SK-N-SH (cell line): ENCODE measurements around the gene GCM1. TPM values are rescaled to one million over a fixed set of nuclear protein-coding genes. Genes with fewer than 3 reads are reported as not detected.

Experiments
- CTCF ChIA-PET: fragments of 300-600, 350-600 bp; formaldehyde crosslinking; extraction: SDS; loops from one replicate; lab custom pipeline; 2021; lab: Yijun Ruan, JAX
- POLR2A ChIA-PET: fragments of 350-600 bp; sonication (Branson Sonifier 250); formaldehyde crosslinking; extraction: SDS; loops from one replicate; lab custom pipeline; 2020; ENCODE audit warnings: antibody characterized with exemption, inconsistent platforms; lab: Yijun Ruan, JAX
- DNase-seq: peaks from one replicate; pipeline ENCODE4 v3.0.0; 2012
- H2AFZ ChIP-seq: fragments of 200-600 bp; sonication (generic); 2 replicates; pipeline ENCODE4 v1.8.1; 2016; ENCODE audit warnings: antibody characterized with exemption, mild to moderate bottlenecking, low read depth
- H3F3A ChIP-seq: fragments of 200-600 bp; sonication (generic); replicated peaks from 2 replicates; pipeline ENCODE3; 2016; ENCODE audit warnings: antibody characterized with exemption, mild to moderate bottlenecking; ENCODE audit not compliant: insufficient read depth
- H3K27ac ChIP-seq, 2 experiments: fragments of 200-500 bp in 1 of 2; fragments of 200-600 bp in 1 of 2; sonication (Bioruptor generic) in 1 of 2; sonication (generic), shearing (Covaris generic) in 1 of 2; 2 replicates each; pipeline versions ENCODE4 v1.5.1 to v1.6.1; 2014 to 2016; ENCODE audit warnings: low read depth in 2 of 2, inconsistent platforms in 1 of 2, low read length in 1 of 2, mild to moderate bottlenecking in 1 of 2, mixed read lengths in 1 of 2
- H3K27me3 ChIP-seq: fragments of 200-600 bp; sonication (generic), shearing (Covaris generic); 2 replicates; pipeline ENCODE4 v1.6.1; 2016; ENCODE audit warnings: mixed run types; ENCODE audit not compliant: insufficient read depth
- H3K36me3 ChIP-seq, 2 experiments: fragments of 200-500 bp in 1 of 2; fragments of 200-600 bp in 1 of 2; sonication (Bioruptor generic) in 1 of 2; sonication (generic) in 1 of 2; replicated peaks in 1 of 2; 2 replicates each; pipeline versions ENCODE3 to v1.5.1; 2014 to 2016; ENCODE audit warnings: low read length in 1 of 2, mild to moderate bottlenecking in 1 of 2; ENCODE audit not compliant: insufficient read depth in 2 of 2, control insufficient read depth in 1 of 2
- H3K4me1 ChIP-seq, 2 experiments: fragments of 200-500 bp in 1 of 2; fragments of 200-600 bp in 1 of 2; sonication (Bioruptor generic) in 1 of 2; sonication (generic), shearing (Covaris generic) in 1 of 2; 2 replicates each; pipeline versions ENCODE4 v1.5.1 to v1.6.1; 2014 to 2016; ENCODE audit warnings: low read depth in 1 of 2, low read length in 1 of 2, mixed run types in 1 of 2; ENCODE audit not compliant: insufficient read depth in 2 of 2, control insufficient read depth in 1 of 2
- H3K4me2 ChIP-seq: fragments of 200-600 bp; sonication (generic), shearing (Covaris generic); 2 replicates; pipeline ENCODE4 v1.6.1; 2017; ENCODE audit warnings: mixed run types
- H3K4me3 ChIP-seq, 2 experiments: fragments of 200-500 bp in 1 of 2; fragments of 200-600 bp in 1 of 2; sonication (Bioruptor generic) in 1 of 2; sonication (generic), shearing (Covaris generic) in 1 of 2; 2 replicates each; pipeline versions ENCODE4 v1.5.1 to v1.8.1; 2014 to 2016; ENCODE audit warnings: low read depth in 2 of 2, inconsistent platforms in 1 of 2, low read length in 1 of 2, mild to moderate bottlenecking in 1 of 2, mixed read lengths in 1 of 2, moderate library complexity in 1 of 2
- H3K79me2 ChIP-seq: fragments of 200-600 bp; sonication (generic); 2 replicates; pipeline ENCODE4 v1.8.1; 2017; ENCODE audit warnings: mild to moderate bottlenecking; ENCODE audit not compliant: insufficient read depth
- H3K9ac ChIP-seq: fragments of 200-600 bp; sonication (generic); 2 replicates; pipeline ENCODE4 v1.6.1; 2017; ENCODE audit warnings: mixed run types
- H3K9me2 ChIP-seq: fragments of 200-600 bp; sonication (generic); 2 replicates; pipeline ENCODE4 v1.6.1; 2017; ENCODE audit warnings: mixed run types
- H3K9me3 ChIP-seq: fragments of 200-600 bp; sonication (generic); 2 replicates; pipeline ENCODE4 v1.6.1; 2017; ENCODE audit warnings: mixed run types, mild to moderate bottlenecking, moderate library complexity
- H4K20me1 ChIP-seq: fragments of 200-600 bp; sonication (generic); 2 replicates; pipeline ENCODE4 v1.6.1; 2017; ENCODE audit warnings: mild to moderate bottlenecking, mixed run types; ENCODE audit not compliant: insufficient read depth
- ELF1 ChIP-seq: IDR thresholded peaks from 2 replicates; pipeline ENCODE4 v1.4.0; 2012
- EZH2phosphoT487 ChIP-seq: fragments of 200-600 bp; sonication (generic); IDR thresholded peaks from 2 replicates; pipeline ENCODE4 v1.6.1; 2017; ENCODE audit warnings: low read depth, mixed run types, mild to moderate bottlenecking, antibody characterized with exemption, moderate library complexity, borderline replicate concordance
- GABPA ChIP-seq: IDR thresholded peaks from 2 replicates; pipeline ENCODE4 v1.4.0; 2012; ENCODE audit warnings: low read depth, mild to moderate bottlenecking
- GATA2 ChIP-seq: sonication (generic); formaldehyde crosslinking; IDR thresholded peaks from 2 replicates; pipeline ENCODE4 v1.5.0; 2020; ENCODE audit warnings: mild to moderate bottlenecking, missing genetic modification reagents
- JUND ChIP-seq: IDR thresholded peaks from 2 replicates; pipeline ENCODE4 v1.4.0; 2012
- MEF2A ChIP-seq: IDR thresholded peaks from 2 replicates; pipeline ENCODE4 v1.4.0; 2012; ENCODE audit warnings: low read depth, borderline replicate concordance
- NFIC ChIP-seq: IDR thresholded peaks from 2 replicates; pipeline ENCODE4 v1.4.0; 2012; ENCODE audit warnings: borderline replicate concordance
- NRF1 ChIP-seq: IDR thresholded peaks from 2 replicates; pipeline ENCODE4 v1.6.1; 2012; ENCODE audit warnings: low read depth, mild to moderate bottlenecking, low read length
- POLR2AphosphoS5 ChIP-seq: IDR thresholded peaks from 2 replicates; pipeline ENCODE4 v1.6.1; 2012; ENCODE audit warnings: low read depth, low read length
- RAD21 ChIP-seq: IDR thresholded peaks from 2 replicates; pipeline ENCODE4 v1.6.1; 2012; ENCODE audit warnings: mild to moderate bottlenecking, low read length
- RFX5 ChIP-seq: IDR thresholded peaks from 2 replicates; pipeline ENCODE4 v1.6.1; 2012; ENCODE audit warnings: mild to moderate bottlenecking, improper control_type of control experiment, low read length
- SMC3 ChIP-seq: IDR thresholded peaks from 2 replicates; pipeline ENCODE4 v1.6.1; 2012; ENCODE audit warnings: low read depth, low read length, improper control_type of control experiment
- TCF12 ChIP-seq: IDR thresholded peaks from 2 replicates; pipeline ENCODE4 v1.4.0; 2012
- TEAD4 ChIP-seq: IDR thresholded peaks from 2 replicates; pipeline ENCODE4 v1.4.0; 2012; ENCODE audit warnings: mild to moderate bottlenecking, borderline replicate concordance; ENCODE audit not compliant: insufficient read depth
- WGBS: methylation state at CpG from one replicate; pipeline ENCODE4 v1.1.6; 2017; ENCODE audit warnings: low lambda C conversion rate; 5-methylcytosine and 5-hydroxymethylcytosine counted together
- polyA plus RNA-seq, 3 experiments: library from polyadenylated mRNA; depleted of rRNA; stranded (reverse); fragments of >200 nt; gene quantifications; 2 replicates each; pipeline ENCODE4 v1.2.3, GENCODE V29; 2012
- TF ChIP-seq, protein P1 (sequence below): IDR thresholded peaks from 2 replicates; pipeline ENCODE4 v1.4.0; 2012; ENCODE audit warnings: low read depth, borderline replicate concordance
- TF ChIP-seq, protein P2 (sequence below): IDR thresholded peaks from 2 replicates; pipeline ENCODE4 v1.4.0; 2012; ENCODE audit warnings: low read depth
- TF ChIP-seq, protein P3 (sequence below): IDR thresholded peaks from 2 replicates; pipeline ENCODE4 v1.6.1; 2012; ENCODE audit warnings: mild to moderate bottlenecking, low read depth, low read length, moderate library complexity
- TF ChIP-seq, protein P4 (sequence below): fragments of 200-600 bp; sonication (generic); IDR thresholded peaks from 2 replicates; pipeline ENCODE4 v1.6.1; 2017; ENCODE audit warnings: antibody characterized with exemption, mild to moderate bottlenecking, moderate library complexity

The GCM1 gene
- polyA plus RNA-seq, 1 of the 3 experiments (the other 2 are of a cell fraction) = not detected

DNA sequence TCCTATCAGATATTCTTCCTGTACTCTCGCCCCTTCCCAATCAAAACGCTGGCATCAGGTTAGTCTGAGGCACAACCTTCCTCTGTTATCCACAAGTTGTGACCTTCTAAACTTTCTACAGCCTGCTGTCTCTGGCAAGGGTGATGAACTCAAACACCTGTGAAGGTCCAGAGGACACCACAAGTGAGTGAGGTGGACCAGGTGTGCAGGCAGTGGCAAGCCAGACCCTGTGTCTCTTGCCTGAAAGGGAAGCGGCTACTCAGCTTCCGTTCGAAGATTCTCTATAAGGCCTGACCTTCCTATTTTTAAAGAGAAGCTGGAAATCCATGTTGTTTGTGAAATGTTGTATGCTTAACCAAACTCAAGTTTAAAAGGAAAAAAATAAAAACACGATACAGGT is 36.8 kb downstream of the GCM1 start:
- Histone ChIP-seq H2AFZ (no peak overlapping the region), H4K20me1 (no peaks in the 10 kb centered on the region), H3K4me3 (no peak overlapping the region), H3K4me1 (no peaks in the 10 kb centered on the region), H3K4me2 (no peak overlapping the region), H3F3A (no peaks in the 10 kb centered on the region)
- no peak for TF ChIP-seq GABPA
- TF ChIP-seq, protein P1, sequence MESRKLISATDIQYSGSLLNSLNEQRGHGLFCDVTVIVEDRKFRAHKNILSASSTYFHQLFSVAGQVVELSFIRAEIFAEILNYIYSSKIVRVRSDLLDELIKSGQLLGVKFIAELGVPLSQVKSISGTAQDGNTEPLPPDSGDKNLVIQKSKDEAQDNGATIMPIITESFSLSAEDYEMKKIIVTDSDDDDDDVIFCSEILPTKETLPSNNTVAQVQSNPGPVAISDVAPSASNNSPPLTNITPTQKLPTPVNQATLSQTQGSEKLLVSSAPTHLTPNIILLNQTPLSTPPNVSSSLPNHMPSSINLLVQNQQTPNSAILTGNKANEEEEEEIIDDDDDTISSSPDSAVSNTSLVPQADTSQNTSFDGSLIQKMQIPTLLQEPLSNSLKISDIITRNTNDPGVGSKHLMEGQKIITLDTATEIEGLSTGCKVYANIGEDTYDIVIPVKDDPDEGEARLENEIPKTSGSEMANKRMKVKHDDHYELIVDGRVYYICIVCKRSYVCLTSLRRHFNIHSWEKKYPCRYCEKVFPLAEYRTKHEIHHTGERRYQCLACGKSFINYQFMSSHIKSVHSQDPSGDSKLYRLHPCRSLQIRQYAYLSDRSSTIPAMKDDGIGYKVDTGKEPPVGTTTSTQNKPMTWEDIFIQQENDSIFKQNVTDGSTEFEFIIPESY = no peak
- TF ChIP-seq JUND = no peak
- TF ChIP-seq, protein P2, sequence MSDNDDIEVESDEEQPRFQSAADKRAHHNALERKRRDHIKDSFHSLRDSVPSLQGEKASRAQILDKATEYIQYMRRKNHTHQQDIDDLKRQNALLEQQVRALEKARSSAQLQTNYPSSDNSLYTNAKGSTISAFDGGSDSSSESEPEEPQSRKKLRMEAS = no peak
- no peak for TF ChIP-seq SMC3
- TF ChIP-seq NRF1 = no peak
- TF ChIP-seq, protein P3, sequence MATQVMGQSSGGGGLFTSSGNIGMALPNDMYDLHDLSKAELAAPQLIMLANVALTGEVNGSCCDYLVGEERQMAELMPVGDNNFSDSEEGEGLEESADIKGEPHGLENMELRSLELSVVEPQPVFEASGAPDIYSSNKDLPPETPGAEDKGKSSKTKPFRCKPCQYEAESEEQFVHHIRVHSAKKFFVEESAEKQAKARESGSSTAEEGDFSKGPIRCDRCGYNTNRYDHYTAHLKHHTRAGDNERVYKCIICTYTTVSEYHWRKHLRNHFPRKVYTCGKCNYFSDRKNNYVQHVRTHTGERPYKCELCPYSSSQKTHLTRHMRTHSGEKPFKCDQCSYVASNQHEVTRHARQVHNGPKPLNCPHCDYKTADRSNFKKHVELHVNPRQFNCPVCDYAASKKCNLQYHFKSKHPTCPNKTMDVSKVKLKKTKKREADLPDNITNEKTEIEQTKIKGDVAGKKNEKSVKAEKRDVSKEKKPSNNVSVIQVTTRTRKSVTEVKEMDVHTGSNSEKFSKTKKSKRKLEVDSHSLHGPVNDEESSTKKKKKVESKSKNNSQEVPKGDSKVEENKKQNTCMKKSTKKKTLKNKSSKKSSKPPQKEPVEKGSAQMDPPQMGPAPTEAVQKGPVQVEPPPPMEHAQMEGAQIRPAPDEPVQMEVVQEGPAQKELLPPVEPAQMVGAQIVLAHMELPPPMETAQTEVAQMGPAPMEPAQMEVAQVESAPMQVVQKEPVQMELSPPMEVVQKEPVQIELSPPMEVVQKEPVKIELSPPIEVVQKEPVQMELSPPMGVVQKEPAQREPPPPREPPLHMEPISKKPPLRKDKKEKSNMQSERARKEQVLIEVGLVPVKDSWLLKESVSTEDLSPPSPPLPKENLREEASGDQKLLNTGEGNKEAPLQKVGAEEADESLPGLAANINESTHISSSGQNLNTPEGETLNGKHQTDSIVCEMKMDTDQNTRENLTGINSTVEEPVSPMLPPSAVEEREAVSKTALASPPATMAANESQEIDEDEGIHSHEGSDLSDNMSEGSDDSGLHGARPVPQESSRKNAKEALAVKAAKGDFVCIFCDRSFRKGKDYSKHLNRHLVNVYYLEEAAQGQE = no peak
- TF ChIP-seq MEF2A = no peak
- no peak for TF ChIP-seq RAD21
- no peak for TF ChIP-seq ELF1
- TF ChIP-seq NFIC = no peak
- TF ChIP-seq TEAD4 = no peak
- TF ChIP-seq RFX5 = no peak
- no peak for TF ChIP-seq EZH2phosphoT487
- TF ChIP-seq TCF12 = no peak
- no peak for TF ChIP-seq POLR2AphosphoS5
- TF ChIP-seq, protein P4, sequence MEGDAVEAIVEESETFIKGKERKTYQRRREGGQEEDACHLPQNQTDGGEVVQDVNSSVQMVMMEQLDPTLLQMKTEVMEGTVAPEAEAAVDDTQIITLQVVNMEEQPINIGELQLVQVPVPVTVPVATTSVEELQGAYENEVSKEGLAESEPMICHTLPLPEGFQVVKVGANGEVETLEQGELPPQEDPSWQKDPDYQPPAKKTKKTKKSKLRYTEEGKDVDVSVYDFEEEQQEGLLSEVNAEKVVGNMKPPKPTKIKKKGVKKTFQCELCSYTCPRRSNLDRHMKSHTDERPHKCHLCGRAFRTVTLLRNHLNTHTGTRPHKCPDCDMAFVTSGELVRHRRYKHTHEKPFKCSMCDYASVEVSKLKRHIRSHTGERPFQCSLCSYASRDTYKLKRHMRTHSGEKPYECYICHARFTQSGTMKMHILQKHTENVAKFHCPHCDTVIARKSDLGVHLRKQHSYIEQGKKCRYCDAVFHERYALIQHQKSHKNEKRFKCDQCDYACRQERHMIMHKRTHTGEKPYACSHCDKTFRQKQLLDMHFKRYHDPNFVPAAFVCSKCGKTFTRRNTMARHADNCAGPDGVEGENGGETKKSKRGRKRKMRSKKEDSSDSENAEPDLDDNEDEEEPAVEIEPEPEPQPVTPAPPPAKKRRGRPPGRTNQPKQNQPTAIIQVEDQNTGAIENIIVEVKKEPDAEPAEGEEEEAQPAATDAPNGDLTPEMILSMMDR = no peak
- no peak for TF ChIP-seq GATA2 (CRISPR knock-in tag)
- TF ChIP-seq, all 33 proteins: peak for 0
- H3K27me3 ChIP-seq = no peaks in the 10 kb centered on the region
- DNase-seq = no peak
- CTCF ChIA-PET = interaction anchor here (1.2 kb wide), 1 partner anchor 44 kb away, joined by 3 read pairs; no protein-coding TSS in a partner anchor
- H3K79me2 ChIP-seq = no peaks in the 10 kb centered on the region
- H3K36me3 ChIP-seq = no peaks in the 10 kb centered on the region
- WGBS = 72% methylated on average over 6 of the region's 6 CpGs
- no peaks in the 10 kb centered on the region for H3K9me3 ChIP-seq
- no peak overlapping the region for H3K27ac ChIP-seq
- H3K9ac ChIP-seq = no peak overlapping the region
- H3K9me2 ChIP-seq = no peaks in the 10 kb centered on the region
- POLR2A ChIA-PET = no interaction called here
